ENCODE measurements around the gene MAD1L1.
A peak's percentile ranks its signal among the peaks of the same experiment; 100 is the strongest.

Gene MAD1L1

DNA sequence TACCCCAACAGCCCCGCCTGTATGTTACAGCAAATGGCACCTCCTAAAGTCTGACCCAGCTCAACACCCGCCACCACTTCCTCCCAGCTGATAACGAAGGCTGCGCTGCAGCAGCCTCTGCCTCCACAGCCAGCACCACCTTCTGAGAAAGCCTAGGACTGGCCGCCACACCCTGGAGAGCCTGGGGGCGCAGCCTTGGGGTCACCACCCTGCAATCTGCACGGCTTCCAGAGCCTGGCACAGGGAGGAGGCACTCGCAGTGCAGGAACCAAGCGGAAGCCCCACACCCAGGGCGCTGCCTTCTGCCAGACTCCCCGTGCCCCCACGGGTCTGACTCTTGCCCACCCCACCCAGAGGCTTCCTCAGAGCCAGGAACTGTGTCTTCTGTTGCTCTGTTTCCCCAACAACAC lies 112.5 kb downstream of the MAD1L1 start:
- TF ChIP-seq, protein P1, sequence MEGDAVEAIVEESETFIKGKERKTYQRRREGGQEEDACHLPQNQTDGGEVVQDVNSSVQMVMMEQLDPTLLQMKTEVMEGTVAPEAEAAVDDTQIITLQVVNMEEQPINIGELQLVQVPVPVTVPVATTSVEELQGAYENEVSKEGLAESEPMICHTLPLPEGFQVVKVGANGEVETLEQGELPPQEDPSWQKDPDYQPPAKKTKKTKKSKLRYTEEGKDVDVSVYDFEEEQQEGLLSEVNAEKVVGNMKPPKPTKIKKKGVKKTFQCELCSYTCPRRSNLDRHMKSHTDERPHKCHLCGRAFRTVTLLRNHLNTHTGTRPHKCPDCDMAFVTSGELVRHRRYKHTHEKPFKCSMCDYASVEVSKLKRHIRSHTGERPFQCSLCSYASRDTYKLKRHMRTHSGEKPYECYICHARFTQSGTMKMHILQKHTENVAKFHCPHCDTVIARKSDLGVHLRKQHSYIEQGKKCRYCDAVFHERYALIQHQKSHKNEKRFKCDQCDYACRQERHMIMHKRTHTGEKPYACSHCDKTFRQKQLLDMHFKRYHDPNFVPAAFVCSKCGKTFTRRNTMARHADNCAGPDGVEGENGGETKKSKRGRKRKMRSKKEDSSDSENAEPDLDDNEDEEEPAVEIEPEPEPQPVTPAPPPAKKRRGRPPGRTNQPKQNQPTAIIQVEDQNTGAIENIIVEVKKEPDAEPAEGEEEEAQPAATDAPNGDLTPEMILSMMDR (IDR thresholded peaks at IDR 0.05; ENCODE audit: low read depth, low read length), result no peak
- no peaks in the 10 kb centered on the region for H3K27me3 ChIP-seq
- no peaks in the 10 kb centered on the region; the same call in 1 of the 2 replicates for H3K36me3 ChIP-seq
- H3K4me1 ChIP-seq, result peaks cover 38% of the 10 kb centered on the region
- no peaks in the 10 kb centered on the region for H3K9me3 ChIP-seq
- H3K4me3 ChIP-seq (ENCODE audit: low read depth, low read length), result no peak overlapping the region
- no peak for DNase-seq

DNA sequence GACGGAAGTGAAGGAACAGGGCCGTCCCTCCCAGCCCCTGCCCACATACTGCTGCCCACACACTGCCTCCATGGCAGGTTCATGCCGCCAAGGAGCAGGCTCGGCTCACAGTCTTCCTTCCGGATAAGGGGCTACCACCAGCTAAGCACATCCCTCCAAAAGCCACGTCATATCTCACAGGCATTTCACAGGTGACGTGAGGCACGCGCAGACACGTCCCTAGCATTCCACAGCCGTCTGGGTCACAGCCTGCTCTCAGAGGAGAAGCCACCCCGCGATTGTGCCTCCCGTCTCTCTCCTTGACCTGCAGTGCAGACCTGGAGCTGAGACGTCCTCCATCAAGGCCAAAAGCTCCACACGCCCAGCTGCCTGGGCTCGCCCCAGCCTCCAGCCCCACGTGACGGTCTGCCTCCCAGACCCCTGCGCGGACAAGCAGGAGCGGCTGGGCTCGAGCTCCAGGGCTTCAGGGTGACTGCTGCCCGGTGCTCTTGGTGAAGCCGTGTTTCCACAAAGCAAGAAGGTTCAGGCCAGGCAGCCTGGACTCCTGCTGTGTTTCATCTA lies 114.0 kb downstream of the MAD1L1 start:
- no peaks in the 10 kb centered on the region; the same call in 1 of the 2 replicates for H3K36me3 ChIP-seq
- DNase-seq, result no peak
- TF ChIP-seq, protein P1 (IDR thresholded peaks at IDR 0.05; ENCODE audit: low read depth, low read length), result no peak
- no peaks in the 10 kb centered on the region for H3K9me3 ChIP-seq
- no peaks in the 10 kb centered on the region for H3K27me3 ChIP-seq
- H3K4me3 ChIP-seq (ENCODE audit: low read depth, low read length), result no peak overlapping the region
- peaks cover 38% of the 10 kb centered on the region for H3K4me1 ChIP-seq

DNA sequence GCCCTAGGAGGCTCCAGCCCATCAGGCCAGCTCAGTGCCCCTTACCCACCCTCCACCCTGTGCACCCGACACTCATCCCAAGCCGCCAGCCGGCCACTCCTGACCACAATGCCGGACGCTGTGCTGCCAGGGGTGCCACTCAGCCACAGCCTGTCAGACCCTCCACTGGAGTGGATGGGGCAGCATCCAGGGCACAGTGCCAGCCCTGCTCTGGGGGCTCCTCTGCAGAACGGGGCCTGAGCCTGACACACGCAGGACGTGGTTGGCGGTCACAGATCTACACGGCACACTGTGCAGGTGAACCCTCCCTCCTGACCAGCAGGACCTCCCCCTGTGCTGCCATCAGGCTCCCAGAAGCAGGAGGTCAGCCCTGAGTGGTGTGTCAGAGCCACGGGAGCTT lies 114.7 kb downstream of the MAD1L1 start:
- DNase-seq, result no peak
- H3K9me3 ChIP-seq, result no peaks in the 10 kb centered on the region
- peaks cover 38% of the 10 kb centered on the region for H3K4me1 ChIP-seq
- no peak overlapping the region for H3K4me3 ChIP-seq (ENCODE audit: low read depth, low read length)
- TF ChIP-seq, protein P1 (IDR thresholded peaks at IDR 0.05; ENCODE audit: low read depth, low read length), result no peak
- no peaks in the 10 kb centered on the region; the same call in 1 of the 2 replicates for H3K36me3 ChIP-seq
- H3K27me3 ChIP-seq, result no peaks in the 10 kb centered on the region

DNA sequence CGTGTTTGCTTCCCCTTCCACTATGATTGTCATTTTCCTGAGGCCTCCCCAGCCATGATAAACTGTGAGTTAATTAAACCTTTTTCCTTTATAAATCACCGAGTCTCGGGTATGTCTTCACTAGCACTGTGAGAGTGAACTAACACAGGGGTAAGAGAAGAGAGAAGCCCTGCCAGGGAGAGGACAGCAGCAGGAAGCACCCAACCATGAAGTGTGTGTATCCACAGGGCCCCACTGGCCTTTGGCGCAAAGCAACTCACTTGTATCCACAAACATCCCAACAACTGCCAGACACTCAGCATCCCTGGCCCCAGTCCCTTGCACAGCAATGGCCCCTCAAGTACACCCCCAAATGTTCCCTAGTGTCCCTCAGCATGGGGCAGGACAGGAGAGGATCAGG lies 115.1 kb downstream of the MAD1L1 start:
- TF ChIP-seq, protein P1 (IDR thresholded peaks at IDR 0.05; ENCODE audit: low read depth, low read length), result no peak
- Histone ChIP-seq H3K4me1 (peaks cover 38% of the 10 kb centered on the region), H3K36me3 (no peaks in the 10 kb centered on the region; the same call in 1 of the 2 replicates)

DNA sequence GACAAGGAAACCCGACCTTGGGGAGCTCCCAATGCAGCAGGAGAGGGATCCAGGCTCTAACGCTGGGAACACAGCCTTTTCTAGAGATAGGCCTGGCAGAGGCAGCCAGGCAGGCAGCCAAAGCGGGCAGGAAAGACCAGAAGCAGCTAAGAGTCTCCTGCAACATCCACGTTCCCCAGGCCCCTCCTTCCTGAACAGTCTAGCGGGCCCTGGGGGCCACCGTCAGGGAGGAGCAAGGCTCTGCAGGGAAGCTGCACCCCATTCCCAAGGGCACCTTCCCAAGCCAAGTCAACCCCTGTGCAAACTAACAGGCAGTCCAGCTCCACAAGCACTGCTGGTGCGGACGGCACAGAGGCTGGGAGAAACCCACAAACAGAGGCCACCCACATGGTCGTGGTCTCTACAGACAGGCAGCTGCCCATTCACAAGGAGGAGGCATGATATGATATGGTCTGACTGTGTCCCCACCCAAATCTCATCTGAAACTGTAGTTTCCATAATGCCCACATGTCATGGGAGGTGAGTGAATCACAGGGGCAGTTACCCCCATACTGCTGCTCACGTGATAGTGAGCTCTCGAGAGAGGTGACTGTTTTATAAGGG lies 115.7 kb downstream of the MAD1L1 start:
- H3K27me3 ChIP-seq, result no peaks in the 10 kb centered on the region
- DNase-seq, result peak; percentile 73
- no peak overlapping the region for H3K4me3 ChIP-seq (ENCODE audit: low read depth, low read length)
- TF ChIP-seq, protein P1 (IDR thresholded peaks at IDR 0.05; ENCODE audit: low read depth, low read length), result no peak
- H3K9me3 ChIP-seq, result no peaks in the 10 kb centered on the region
- H3K4me1 ChIP-seq, result peaks cover 38% of the 10 kb centered on the region
- no peaks in the 10 kb centered on the region; the same call in 1 of the 2 replicates for H3K36me3 ChIP-seq

More for the DNA sequence above, 115.1 kb downstream of the MAD1L1 start:
- Histone ChIP-seq H3K27me3 (no peaks in the 10 kb centered on the region), H3K9me3 (no peaks in the 10 kb centered on the region), H3K4me3 (ENCODE audit: low read depth, low read length) (no peak overlapping the region)
- DNase-seq, result no peak

DNA sequence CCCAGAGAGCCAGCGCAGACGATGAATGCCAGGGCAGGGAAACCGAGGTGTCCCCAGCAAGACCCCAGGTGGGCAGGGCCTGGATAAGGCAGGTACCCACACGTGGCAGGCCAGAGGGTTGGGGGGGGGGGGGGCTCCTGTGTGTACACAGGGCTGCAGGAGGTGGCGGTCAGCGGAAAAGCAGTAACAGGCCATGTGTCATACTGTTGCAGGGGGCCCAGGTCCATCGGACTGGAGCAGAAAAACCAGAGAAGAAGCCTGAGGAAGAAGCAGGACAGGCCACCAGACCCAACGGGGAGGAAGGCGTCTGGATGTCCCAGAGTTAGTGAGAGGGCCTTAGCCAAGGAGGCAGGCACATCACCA lies 116.3 kb downstream of the MAD1L1 start:
- Histone ChIP-seq H3K27me3 (no peaks in the 10 kb centered on the region), H3K9me3 (no peaks in the 10 kb centered on the region), H3K4me3 (ENCODE audit: low read depth, low read length) (no peak overlapping the region), H3K4me1 (peaks cover 32% of the 10 kb centered on the region), H3K36me3 (no peaks in the 10 kb centered on the region; the same call in 1 of the 2 replicates)
- TF ChIP-seq, protein P1 (IDR thresholded peaks at IDR 0.05; ENCODE audit: low read depth, low read length), result no peak
- DNase-seq, result no peak

Measured in BE2C (cell line).